ENCODE data around the gene TYK2.
A peak's percentile ranks its signal among the peaks of the same experiment; 100 is the strongest.
"Not testable (repeated sequence)": the region's sequence is repeated elsewhere in the genome, so short reads cannot be mapped to it uniquely, and the experiment has no call there.

Gene TYK2

DNA sequence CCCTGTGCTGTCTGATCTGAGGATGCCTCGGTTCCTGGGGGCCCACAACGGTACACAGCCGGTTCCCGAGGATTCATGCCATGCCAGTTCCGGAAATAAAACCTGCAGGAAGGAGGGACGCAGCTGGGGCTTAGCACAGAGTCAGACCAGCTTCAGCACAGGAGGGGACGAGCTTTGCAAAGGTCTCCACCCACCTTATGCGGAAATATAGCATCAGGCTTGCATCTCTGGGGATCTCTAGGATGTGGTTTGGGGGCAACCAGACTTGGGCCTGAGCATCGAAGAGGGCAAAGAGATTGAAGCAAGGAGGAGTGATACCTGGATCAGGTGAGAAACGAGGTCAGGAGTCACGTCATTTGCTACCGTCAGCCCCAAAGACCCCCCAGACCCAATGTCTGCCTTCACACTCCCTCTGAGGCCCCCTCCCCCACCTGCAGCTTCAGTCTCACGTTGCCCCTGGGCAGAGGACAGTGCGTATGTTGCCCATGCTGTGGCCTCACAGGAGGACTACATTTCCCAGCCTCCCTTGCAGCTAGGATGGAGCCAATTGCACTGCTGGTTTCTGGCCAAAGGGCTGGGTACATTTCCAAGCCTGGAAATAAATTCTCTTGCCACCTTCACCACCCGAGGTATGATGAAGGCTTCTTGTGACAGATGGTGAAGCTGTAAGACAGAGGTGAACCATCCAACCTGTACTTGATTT lies 12.1 kb downstream of the TYK2 start:
- no peak for DNase-seq

DNA sequence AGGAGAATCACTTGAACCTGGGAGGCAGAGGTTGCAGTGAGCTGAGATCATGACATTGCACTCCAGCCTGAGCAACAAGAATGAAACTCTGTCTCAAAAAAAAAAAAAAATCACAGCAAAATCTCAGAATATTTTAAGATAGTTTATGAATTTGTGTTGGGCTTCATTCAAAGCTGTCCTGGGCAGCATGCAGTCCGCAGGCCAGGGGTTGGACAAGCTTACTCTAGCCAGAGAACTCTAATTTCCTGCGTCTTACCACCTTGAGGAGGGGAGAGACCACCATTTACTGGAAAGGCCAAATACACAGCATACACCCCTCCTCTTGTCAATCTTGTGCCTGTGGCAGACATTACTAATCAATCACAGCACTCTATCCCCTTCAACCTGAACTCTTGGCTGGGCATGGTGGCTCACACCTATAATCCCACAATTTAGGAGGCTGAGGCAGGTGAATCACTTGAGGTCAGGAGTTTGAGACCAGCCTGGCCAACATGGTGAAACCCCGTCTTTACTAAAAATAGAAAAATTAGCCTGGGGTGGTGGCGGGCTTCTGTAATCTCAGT lies 13.3 kb downstream of the TYK2 start:
- DNase-seq, result not testable (repeated sequence)

DNA sequence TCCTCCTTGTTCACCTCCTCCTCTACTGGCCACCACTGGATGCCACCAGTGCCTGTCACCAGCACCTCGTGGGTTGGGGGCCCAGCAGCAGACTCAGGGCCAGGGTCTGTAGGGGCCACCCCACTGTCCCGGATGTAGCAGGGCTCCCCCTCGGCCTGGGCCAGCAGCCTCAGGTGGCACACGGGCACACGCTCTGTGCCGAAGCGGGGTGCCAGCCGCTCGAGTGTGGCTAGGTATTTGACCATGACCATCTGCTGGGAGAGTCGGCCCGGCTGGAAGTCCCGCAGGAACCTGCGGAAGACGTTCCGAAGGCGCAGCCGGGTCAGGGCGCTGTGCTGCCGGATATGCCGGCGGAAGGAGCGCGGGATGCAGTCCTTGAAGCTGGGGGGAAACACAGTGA lies 14.9 kb downstream of the TYK2 start:
- DNase-seq, result no peak

DNA sequence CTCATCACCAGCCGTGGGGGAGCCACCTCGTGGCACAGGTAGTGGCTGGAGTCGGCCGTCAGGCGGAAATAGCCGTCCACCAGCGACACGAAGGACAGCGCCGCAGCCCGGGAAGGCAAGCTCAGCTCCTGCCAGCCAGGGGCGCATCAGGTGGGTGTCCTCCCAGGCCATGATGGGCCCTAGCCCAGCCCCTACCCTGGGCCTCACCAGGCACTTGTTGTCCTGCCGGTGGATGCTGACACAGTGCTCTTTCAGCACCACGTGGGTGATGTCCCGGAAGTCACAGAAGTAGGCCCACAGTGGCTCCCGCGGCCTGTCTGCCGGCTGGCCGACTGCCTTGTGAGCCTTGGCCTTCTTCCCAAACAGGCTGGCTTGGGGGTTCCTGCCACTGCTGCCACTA lies 15.7 kb downstream of the TYK2 start:
- no peak for DNase-seq

DNA sequence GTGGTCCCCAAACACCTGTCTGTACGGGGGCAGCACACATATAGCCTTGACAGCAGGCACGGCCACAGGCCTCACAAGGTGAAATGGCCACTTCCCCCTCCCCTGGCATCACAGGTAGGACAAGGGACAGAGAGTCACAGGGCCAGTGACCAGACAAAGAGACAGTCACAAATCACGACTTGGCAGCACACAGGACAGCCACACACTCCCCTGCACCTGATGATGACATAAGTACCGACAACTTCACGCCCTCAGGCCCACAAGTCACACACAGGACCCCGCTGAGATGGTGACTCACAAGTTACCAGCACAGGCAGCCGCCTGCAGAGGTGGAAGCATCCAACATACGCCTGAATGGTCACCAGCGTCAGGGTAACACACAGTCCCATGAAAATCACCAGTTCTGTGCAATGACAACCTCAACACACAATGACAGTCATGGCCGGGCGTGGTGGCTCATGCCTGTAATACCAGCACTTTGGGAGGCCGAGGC lies 16.5 kb downstream of the TYK2 start:
- no peak for DNase-seq

DNA sequence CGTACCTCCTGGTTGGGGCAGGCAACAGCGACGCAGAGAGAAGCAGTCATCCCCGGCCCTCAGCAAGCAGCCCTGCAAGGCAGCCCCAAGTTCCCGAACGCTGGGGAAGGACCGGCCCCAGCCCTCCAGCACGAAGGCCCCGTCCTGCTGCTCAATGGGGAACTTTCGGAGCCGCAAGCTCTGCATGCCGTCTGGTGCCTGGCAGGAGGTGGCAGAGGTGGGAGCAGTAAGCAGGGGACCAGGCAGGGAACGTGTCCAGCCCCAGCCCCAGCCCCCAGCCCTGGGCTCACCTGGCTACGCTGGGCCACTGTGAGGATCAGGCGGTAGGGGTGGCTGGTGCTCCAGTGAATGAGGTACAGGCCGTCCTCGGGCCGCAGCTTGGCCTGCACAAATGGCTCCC lies 18.1 kb downstream of the TYK2 start:
- no peak for DNase-seq

DNA sequence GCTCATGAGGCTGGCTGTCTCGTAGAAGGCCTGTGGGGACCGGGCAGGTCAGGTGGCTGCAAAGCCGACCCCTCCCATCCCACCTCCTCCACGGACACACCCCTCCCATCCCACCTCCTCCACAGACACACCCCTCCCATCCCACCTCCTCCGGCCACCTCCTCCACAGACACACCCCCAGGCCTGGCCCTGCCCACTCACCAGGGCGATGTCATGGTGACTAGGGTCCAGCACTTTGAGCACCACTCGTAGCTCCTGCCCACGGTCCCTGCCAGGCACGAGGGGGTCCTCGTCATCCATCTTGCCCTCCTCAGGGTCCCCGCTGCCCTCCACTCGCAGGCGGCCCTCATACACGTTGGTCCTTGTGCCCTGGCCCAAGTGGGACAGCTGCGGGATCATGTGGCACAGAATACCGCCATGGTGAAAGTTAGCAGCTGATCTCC lies 18.8 kb downstream of the TYK2 start:
- DNase-seq, result no peak

DNA sequence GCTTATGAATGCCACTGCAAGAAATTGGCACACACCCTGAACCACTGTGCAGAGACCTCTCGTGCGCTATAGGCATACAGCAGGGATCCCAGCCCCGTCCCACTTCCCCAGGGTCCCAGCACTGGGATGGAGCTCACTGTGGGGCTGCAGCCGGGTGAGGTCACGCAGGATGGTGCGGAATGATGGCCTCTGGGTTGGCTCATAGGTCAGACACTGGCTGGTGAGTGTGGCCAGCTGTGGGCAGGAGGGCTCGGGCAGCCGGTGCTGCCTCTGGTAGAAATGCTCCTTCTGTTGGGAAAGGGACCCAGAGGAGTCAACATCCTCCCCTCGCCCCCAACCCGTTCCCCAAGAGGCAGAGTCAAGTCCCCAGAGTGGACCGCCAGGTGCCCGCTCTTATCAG lies 23.9 kb downstream of the TYK2 start:
- DNase-seq, result no peak

DNA sequence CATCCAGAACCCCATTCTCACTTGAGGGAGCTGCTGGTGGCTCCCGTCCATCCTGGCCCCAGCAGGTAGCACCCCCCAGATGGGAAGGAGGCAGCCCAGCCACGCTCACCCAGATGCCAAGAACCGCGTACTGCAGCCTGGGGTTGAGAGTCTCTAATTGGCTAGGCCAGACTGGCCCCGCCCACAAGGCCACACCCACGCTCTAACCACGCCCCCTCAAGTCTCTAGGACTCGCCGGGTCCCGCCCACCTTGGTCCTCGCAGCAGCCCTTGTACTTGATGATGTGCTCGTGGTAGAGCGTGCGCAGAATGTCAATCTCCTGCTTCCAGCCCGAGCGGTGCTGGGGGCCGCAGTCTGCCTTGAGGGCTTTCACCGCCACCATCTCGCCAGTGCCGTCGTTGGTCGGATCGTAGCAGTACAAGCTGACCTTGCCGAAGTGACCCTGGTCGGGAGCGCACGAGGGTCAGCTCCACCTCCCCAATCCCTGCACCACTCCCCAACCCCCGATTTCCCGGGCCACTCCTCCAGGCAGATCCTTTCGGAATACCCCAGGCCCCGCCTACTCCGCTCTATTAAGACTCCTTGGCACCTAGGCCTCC lies 26.5 kb downstream of the TYK2 start:
- no peak for DNase-seq

DNA sequence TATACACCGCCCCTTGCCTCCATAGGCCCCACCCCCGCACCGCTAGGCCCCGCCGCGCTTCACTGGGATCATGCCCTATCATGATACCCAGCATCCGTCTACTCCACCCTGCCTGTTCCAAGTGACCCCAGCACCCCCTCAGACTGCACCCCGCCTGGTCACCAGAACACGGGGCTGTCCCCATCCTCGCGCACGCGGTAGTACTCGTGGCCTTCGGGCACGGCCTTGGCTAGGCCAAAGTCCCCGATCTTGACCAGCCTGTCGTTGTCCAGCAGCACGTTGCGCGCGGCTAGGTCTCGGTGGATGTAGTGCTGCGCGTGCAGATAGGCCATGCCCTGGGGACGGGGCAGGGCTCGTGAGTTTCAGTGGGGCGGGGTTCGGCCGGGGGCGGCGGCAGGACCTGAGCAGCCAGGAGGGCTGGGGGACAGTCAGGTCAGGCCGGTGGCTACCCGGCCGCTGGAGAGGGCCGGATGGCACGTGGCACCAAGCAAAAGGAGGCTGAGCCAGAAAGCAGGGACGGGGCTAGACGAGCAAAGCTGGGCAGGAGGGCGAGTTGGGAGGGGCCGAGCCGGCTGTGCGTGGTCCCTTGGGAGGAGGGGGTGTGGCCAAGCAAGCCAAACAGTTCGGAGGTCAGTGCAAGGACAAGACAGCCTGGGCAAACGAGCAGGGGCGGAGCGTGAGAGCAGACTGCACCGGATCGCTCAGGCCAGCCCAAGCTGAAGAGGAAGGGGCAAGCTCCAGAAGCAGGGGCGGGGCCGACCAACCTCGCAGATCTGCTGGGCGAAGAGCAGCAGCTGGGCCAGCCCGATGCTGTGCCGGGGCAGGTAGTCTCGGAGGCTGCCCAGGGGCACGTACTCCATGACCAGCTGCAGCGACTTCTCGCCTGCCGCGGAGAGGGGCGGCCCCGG lies 27.4 kb downstream of the TYK2 start:
- no peak for DNase-seq

DNA sequence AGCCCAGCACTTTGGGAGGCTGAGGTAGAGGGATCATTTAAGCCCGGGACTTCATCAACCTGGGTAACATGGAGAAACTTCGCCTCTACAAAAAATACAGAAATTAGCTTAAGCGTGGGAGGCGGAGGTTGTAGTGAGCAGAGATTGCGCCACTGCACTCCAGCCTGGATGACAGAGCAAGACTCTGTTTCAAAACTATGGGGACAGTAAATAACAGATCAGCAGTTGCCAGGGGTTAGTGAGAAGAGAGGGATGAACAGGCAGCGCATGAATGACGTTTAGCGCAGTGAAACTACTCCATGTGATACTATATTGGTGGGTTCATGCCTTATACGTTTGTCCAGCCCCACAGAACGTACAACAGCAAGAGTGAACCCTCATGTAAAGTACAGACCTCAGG lies 33.9 kb downstream of the TYK2 start:
- no peak for DNase-seq

DNA sequence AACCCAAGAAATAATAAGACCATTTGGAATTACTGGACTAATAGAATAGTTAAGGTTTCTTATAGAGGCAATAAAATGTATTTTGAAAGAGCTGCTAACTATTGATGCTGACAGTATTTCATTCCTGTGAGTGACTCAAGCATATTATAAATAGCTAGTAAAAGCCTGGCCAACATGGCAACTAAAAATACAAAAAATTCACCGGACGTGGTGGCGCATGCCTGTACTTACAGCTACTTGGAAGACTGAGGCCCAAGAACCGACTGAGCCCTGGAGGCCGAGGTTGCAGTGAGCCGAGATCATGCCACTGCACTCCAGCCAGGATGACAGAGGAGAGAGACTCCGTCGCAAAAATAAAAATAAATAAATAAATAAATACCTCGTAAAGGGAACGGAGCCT lies 35.6 kb downstream of the TYK2 start:
- no peak for DNase-seq

DNA sequence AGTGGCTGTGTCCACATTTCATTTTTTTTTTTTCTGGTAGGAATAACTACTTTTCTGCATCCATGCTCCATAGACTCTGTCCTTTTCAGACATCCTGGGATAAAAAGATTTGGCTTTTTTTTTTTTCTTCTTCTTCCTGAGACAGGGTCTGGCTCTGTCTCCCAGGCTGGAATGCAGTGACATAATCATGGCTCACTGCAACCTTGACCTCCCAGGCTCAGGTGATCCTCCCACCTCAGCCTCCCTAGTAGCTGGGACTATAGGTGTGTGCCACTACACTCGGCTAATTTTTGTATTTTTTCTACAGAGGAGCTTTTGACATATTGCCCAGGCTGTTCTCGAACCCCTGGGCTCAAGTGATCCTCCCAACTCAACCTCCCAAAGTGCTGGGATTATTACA lies 36.9 kb downstream of the TYK2 start:
- DNase-seq, result no peak

DNA sequence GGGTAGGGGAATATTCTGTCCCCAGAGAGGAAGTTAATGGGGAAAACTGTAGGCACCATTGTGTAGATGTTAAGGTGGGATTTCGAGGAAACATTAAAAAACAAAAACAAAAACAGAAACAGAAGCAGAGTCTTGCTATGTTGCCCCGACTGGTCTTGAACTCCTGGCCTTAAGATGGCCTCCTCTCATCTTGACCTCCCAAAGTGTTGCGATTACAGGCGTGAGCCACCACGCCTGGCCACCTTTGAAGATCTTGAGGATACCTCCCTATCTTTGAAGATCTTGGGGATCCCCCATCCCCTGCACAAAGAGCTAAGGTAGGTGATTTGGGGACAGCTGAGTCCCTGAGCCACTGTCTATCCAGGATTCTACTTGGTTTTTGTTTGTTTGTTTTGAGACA lies 40.4 kb downstream of the TYK2 start:
- DNase-seq, result no peak

DNA sequence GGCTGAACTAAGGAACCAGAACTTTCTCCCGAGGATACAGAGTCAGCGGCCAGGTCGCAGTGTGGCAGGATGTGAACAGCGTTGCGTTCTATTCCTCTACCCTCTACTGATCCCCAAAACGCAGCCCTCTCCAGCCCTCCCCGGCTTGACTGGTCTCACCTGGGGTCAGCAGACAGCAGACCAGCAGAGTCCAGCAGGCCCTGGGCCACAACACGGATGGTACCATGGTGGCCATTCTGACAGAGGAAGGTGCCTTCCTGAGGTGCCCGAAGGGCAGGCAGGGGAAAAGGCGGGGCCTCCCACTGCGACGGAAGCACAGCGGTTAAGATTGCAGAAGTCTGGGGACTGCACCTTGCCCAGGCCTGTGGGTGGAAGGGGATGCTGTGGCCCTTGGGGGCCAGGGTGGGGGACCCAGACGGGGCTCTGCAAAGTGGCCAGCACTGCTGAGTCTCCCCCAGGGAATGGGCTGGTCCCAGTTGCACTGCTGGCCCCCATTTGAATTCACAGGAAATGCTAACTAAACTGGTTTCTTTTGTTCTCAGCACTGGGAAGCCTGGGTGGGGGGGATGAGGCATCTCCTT lies 40.9 kb downstream of the TYK2 start, which contains the start of gene ICAM3:
Gene ICAM3 (minus strand): TSS at position 245 of the 581 bp plus-strand sequence. CDS start 10 bp downstream, at position 235.
- DNase-seq, result no peak

DNA sequence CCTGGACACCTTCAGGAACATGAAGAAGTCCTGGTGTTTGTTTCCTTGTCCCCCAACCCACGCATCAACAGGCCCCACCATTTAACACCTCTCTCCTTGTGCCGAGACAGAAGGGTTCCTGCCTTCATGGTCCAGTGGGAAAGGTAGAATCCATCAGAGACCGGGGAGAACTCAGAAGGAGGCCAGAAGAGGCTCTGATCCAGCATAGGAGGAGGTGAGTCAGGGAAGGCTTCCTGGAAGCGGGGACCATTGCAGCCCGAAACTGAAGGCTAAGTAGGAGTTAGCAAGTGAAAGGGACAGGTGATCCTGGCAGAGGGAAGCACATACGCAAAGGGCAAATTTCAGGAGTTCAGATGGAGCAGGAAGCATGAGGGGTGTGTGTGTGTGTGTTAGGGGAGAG lies 41.4 kb downstream of the TYK2 start:
- no peak for DNase-seq

DNA sequence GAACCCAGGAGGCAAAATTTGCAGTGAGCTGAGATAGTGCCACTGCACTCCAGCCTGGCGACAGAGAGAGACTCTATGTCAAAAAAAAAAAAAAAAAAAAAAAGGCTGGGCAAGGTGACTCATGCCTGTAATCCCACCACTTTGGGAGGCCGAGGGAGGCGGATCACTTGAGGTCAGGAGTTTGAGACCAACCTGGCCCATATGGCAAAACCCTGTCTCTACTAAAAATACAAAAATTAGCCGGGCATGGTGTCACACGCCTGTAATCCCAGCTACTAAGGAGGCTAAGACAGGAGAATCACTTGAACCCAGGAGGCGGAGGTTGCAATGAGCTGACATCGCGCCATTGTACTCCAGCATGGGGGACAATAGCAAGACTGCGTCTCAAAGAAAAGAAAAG lies 43.6 kb downstream of the TYK2 start:
- not testable (repeated sequence) for DNase-seq

DNA sequence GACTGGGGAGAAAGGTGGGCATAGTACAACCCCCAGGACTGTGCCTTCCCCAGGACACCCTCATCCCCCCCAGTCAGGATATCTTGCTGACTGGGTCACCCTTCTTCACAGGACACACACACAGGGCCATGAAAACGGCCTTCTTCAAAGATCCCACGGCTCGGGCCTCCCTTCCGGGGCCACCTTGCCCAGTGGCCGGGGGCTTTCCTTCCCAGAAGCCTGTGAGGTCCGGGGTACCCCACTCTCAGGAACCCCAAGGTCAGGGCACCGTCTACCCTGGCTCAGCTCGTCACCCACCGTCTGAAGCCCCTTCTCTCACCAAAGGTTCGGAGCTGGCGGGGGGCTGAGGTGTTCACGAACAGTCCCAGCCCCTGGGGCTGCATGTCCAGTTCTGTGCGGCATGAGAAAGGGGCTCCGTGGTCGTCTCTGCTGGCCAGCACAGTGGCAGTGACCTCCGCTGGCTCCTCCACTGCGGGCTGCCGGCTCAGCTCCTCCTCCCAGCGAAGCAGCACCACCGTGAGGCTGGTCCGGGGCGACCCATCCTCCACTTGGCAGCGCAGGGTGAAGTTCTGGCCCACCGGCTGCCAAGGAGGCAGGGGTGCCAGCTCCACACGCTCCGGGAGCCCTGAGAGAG lies 44.9 kb downstream of the TYK2 start:
- no peak for DNase-seq

DNA sequence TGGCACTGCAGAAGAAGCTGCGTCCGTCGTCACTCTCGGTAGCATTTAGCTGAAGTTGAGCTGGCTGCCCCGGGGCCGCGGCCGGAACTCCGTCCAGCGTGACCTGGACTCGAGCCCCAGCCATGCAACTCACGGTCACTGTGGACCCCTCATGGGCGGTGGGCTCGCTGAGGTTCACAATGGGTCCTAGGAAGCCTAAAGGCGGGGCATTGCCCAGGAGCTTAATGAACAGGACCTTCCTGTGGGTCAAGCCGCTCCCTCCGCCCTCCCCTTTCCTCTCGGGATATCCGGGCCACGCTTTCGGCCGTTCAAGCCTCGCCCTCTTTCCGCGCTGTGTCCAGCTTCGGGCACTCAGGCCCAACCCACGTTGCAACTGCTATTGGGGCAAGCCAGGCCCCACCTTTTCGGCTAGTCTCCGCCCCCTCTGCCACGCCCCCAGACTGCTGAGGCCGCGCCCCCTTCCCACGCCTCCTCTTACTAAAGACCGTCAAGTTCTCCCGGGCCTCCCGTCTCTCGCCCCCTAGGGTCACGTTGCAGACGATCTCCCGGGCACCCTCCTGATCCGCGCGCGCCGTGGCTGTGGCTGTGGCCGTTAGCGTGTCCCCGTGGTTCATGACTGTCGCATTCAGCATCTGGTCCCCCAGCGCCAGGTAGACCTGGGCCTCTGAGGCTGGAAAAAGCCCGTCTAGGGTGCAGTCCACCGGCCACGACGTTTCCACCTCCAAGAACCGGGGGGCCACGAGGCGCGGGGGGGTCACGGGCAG lies 45.6 kb downstream of the TYK2 start:
- peak; percentile 2 for DNase-seq

DNA sequence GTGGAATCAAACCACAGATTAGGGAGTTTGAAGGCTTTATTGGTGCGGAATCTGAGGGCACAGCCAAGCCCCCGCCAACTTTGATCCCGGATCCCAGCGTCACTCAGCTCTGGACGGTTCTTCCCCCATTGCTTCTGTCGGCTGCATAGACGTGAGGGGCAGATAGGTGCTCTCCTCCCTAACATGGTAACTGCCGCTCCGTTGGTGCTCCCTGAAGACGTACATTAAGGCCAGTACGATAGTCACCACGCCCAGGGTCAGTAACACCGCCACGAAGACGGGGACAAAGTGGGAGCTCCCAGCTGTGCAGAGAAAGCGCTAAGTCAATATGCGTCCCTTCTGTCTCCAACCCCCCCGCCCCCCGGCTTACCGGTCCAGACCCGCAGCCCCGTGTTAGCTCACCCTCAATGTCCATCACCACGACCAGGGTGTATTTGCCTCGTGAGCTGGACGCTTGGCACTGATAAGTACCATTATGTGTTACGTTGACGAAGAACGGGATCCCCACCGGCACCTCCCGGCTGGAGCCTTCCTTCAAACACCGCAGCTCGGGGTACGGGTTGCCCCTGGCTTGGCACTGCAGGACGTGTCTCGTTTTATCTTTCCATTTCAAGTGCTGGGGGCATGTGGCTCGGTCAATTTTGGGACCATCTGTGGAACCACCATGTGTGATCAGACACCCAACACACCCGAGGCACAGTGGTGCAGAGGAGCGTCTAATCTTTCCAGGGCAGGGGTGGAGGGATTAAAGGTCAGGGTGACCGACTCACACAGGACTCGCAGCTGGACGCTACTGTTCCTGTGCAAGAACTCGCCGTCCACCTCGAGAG lies 46.4 kb downstream of the TYK2 start:
- DNase-seq, result no peak
